Colonic mucosa (tissue), 4 donors: ENCODE results near the gene KCTD11. TPM values are rescaled to one million over a fixed set of nuclear protein-coding genes. Genes with fewer than 3 reads are reported as not detected.

Experiments
- DNase-seq: peaks from one replicate; pipeline ENCODE4 v3.0.0-alpha.2; 2020
- H3K27ac ChIP-seq: fragments of 200-600 bp; one replicate; pipeline ENCODE4 v1.8.0; 2021
- H3K27me3 ChIP-seq: fragments of 200-600 bp; one replicate; pipeline ENCODE4 v1.8.0; 2021
- H3K36me3 ChIP-seq: fragments of 200-600 bp; one replicate; pipeline ENCODE4 v1.8.0; 2021
- H3K4me1 ChIP-seq: fragments of 200-600 bp; one replicate; pipeline ENCODE4 v1.8.0; 2021; ENCODE audit warnings: mild to moderate bottlenecking
- H3K4me3 ChIP-seq: fragments of 200-600 bp; one replicate; pipeline ENCODE4 v1.8.0; 2021
- H3K9ac ChIP-seq, 2 donors: one replicate each; pipeline ENCODE4 v1.7.0; 2013; ENCODE audit warnings: control low read depth in 2 of 2, low read depth in 2 of 2, low read length in 2 of 2
- H3K9me3 ChIP-seq: fragments of 200-600 bp; one replicate; pipeline ENCODE4 v1.8.0; 2021
- CTCF ChIP-seq: fragments of 200-600 bp; IDR thresholded peaks from one replicate; pipeline ENCODE4 v1.8.0; 2022; ENCODE audit warnings: antibody characterized with exemption, mild to moderate bottlenecking
- intact Hi-C: fragments of 100-400 bp; cut with DNase I; formaldehyde crosslinking; loops from one replicate; pipeline ENCODE4 v1.14.1; 2022
- total RNA-seq, 2 donors: library from RNA; stranded (reverse); fragmentation: NEBNext Ultra II Directional in 1 of 2; extraction: Animal tissue kit (Norgen Biotek cat#: 25700) in 1 of 2; gene quantifications; one replicate each; pipeline ENCODE4 v1.2.1, GENCODE V29; 2021
- donor health status: healthy.
- donor health status: DM: no; HTN: no; CAD: no.
- donor health status: DM: no; HTN: no; CAD: no.

KCTD11 gene
- total RNA-seq, 2 donors from 2014 or later, result 5.6 to 12.6 TPM

- no peak for TF ChIP-seq CTCF
- no peaks in the 10 kb centered on the region for H3K27me3 ChIP-seq
- H3K4me3 ChIP-seq, result no peak overlapping the region
- no peak overlapping the region for H3K27ac ChIP-seq
- intact Hi-C loops, result no loop called here
- no peaks in the 10 kb centered on the region for H3K36me3 ChIP-seq
- H3K9me3 ChIP-seq, result no peaks in the 10 kb centered on the region
- H3K9ac ChIP-seq, result no peak overlapping the region
- no peaks in the 10 kb centered on the region for H3K4me1 ChIP-seq
- no peak for DNase-seq
Observed at GRCh38 chr17:7343250-7343649, 8.7 kb upstream of the KCTD11 start.

GRCh38 chr17:7346761-7347614 lies 5.0 kb upstream of the KCTD11 start:
- H3K9ac ChIP-seq, result no peak overlapping the region
- H3K9me3 ChIP-seq, result no peaks in the 10 kb centered on the region
- intact Hi-C loops, result loop anchor here (5.0 kb wide), 1 partner anchor 295 kb away; no protein-coding TSS in a partner anchor
- no peak overlapping the region for H3K27ac ChIP-seq
- H3K36me3 ChIP-seq, result no peaks in the 10 kb centered on the region
- H3K27me3 ChIP-seq, result no peaks in the 10 kb centered on the region
- DNase-seq, result no peak
- peaks cover 3% of the 10 kb centered on the region for H3K4me1 ChIP-seq
- no peak for TF ChIP-seq CTCF
- H3K4me3 ChIP-seq, result no peak overlapping the region

- H3K9me3 ChIP-seq, result no peaks in the 10 kb centered on the region
- H3K9ac ChIP-seq, result peak overlapping the region in 1 of 2 donors; percentile 20
- H3K4me3 ChIP-seq, result no peak overlapping the region
- no peak overlapping the region for H3K27ac ChIP-seq
- H3K27me3 ChIP-seq, result no peaks in the 10 kb centered on the region
- intact Hi-C loops, result loop anchor here (5.0 kb wide), 1 partner anchor 296 kb away; no protein-coding TSS in a partner anchor
- H3K36me3 ChIP-seq, result no peaks in the 10 kb centered on the region
- no peak for TF ChIP-seq CTCF
- DNase-seq, result no peak
- peaks cover 7% of the 10 kb centered on the region for H3K4me1 ChIP-seq
Observed at GRCh38 chr17:7347630-7348477, 4.1 kb upstream of the KCTD11 start.

GRCh38 chr17:7348478-7349242 lies 3.3 kb upstream of the KCTD11 start:
- Histone ChIP-seq H3K9me3 (no peaks in the 10 kb centered on the region), H3K27ac (no peak overlapping the region), H3K36me3 (no peaks in the 10 kb centered on the region), H3K4me3 (no peak overlapping the region), H3K4me1 (peaks cover 9% of the 10 kb centered on the region), H3K9ac (peak overlapping the region in 1 of 2 donors; percentile 20), H3K27me3 (no peaks in the 10 kb centered on the region)
- no peak for TF ChIP-seq CTCF
- intact Hi-C loops, result loop anchor here (5.0 kb wide), 1 partner anchor 296 kb away; no protein-coding TSS in a partner anchor
- DNase-seq, result no peak

GRCh38 chr17:7352503-7352889 lies 534 bp downstream of the KCTD11 start:
- Histone ChIP-seq H3K9me3 (no peaks in the 10 kb centered on the region), H3K4me1 (peaks cover 14% of the 10 kb centered on the region), H3K36me3 (no peaks in the 10 kb centered on the region), H3K4me3 (peak overlapping the region; percentile 79), H3K9ac (peak overlapping the region; percentile 84 to 98), H3K27me3 (no peaks in the 10 kb centered on the region), H3K27ac (peak overlapping the region; percentile 99)
- peak; percentile 37 for TF ChIP-seq CTCF
- no peak for DNase-seq
- intact Hi-C loops, result loop anchor here (10.0 kb wide), 2 partner anchors 162 to 212 kb away; partner anchors contain the start of gene SENP3
